Measurements from ENCODE around the gene NRF1. TPM values are rescaled to one million over a fixed set of nuclear protein-coding genes. Genes with fewer than 3 reads are reported as not detected.

The NRF1 gene
- total and polyA plus RNA-seq, 9 donors, result 11.5 to 33.5 (median 21.7) TPM

DNA sequence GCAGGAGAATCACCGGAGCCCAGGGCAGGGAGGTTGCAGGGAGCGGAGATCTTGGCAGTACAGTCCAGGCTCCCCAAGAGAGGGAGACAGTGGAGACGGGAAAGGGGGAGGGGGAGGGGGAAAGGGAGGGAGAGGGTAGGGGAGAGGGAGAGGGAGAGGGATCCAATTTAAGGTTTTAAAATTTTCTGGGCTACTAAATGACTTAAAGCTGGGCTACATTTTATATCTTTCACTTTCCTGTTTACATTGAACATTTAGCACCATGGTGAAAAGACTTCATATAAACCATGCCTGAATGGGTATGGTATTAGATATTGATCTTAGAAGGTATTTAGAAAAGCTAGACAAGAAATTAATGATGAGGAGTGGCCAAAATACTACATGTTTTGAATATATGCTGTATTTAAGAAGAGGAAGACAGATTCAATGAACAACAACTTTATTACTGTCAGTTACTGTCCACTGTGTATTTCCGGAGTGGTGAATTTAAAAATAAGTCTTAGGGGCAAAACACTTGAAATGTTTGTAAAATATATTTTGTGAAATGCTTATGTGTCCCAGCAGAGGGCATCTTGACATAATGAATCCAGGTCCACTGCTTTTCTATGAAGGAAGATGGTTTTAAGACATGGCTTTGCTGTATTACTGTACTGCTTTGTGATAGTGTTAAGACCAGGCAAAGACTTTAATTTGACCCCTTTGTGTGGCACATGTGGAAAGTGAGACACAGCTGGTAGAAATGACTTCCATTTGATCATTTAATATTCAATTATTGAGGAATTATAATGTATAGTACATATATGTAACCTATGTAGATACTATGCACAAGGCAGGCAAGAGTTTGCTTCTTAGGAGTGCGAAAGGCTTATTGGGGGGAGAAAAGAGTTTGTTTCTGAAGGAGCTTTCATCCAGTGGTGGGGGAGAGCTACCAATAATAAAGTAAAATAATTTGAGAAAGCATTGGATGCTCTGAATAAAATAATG, 52.8 kb downstream of the NRF1 start:
- Histone ChIP-seq H3K27me3 (no peaks in the 10 kb centered on the region), H3K9me3 (peaks cover 0 to 4% of the 10 kb centered on the region in 2 donors), H3K36me3 (no peaks in the 10 kb centered on the region), H3K4me1 (ENCODE audit: insufficient read depth) (peaks cover 3% of the 10 kb centered on the region), H3K27ac (no peak overlapping the region), H3K4me3 (no peak overlapping the region)
- no peak for DNase-seq
- 54 to 69% (median 65%) methylated on average over 5 of the region's 5 CpGs for WGBS, 3 donors
- TF ChIP-seq POLR2A (IDR thresholded peaks at IDR 0.05) (no peak), EP300 (IDR thresholded peaks at IDR 0.05) (no peak)
- TF ChIP-seq, protein P1, sequence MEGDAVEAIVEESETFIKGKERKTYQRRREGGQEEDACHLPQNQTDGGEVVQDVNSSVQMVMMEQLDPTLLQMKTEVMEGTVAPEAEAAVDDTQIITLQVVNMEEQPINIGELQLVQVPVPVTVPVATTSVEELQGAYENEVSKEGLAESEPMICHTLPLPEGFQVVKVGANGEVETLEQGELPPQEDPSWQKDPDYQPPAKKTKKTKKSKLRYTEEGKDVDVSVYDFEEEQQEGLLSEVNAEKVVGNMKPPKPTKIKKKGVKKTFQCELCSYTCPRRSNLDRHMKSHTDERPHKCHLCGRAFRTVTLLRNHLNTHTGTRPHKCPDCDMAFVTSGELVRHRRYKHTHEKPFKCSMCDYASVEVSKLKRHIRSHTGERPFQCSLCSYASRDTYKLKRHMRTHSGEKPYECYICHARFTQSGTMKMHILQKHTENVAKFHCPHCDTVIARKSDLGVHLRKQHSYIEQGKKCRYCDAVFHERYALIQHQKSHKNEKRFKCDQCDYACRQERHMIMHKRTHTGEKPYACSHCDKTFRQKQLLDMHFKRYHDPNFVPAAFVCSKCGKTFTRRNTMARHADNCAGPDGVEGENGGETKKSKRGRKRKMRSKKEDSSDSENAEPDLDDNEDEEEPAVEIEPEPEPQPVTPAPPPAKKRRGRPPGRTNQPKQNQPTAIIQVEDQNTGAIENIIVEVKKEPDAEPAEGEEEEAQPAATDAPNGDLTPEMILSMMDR (IDR thresholded peaks at IDR 0.05), result no peak
- intact Hi-C loops (cut with DNase I), result no loop called here

DNA sequence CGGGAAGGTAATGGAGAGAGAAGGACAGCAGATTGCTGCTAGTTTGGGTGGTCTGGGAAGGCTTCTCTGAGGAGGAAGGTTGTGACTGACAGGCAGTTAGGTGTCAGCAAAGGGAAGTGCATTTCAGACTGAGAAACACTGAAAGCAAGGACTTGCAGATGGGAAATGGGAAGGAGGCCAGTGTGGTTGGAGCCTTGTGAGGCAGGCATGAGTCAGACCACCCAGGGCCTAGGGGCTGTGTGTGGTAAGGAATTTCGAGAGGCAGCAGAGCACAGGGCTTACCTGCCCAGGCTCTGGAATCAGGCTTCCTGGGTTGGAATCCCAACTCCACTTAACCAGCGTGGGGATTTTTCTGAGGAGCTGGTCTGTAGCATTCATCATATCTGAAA, 53.5 kb downstream of the NRF1 start:
- no peaks in the 10 kb centered on the region for H3K36me3 ChIP-seq
- DNase-seq, result peak in 4 of 5 donors; percentile 28 to 36 (median 34)
- intact Hi-C loops (cut with DNase I), result no loop called here
- H3K27ac ChIP-seq, result no peak overlapping the region
- H3K4me1 ChIP-seq (ENCODE audit: insufficient read depth), result peaks cover 5% of the 10 kb centered on the region
- no peak overlapping the region for H3K4me3 ChIP-seq
- H3K27me3 ChIP-seq, result no peaks in the 10 kb centered on the region
- TF ChIP-seq EP300 (IDR thresholded peaks at IDR 0.05), result no peak
- TF ChIP-seq, protein P1 (IDR thresholded peaks at IDR 0.05), result no peak
- TF ChIP-seq POLR2A (IDR thresholded peaks at IDR 0.05), result no peak
- WGBS, 3 donors, result 59 to 67% (median 63%) methylated on average over 3 of the region's 3 CpGs
- peaks cover 0 to 4% of the 10 kb centered on the region in 2 donors for H3K9me3 ChIP-seq

DNA sequence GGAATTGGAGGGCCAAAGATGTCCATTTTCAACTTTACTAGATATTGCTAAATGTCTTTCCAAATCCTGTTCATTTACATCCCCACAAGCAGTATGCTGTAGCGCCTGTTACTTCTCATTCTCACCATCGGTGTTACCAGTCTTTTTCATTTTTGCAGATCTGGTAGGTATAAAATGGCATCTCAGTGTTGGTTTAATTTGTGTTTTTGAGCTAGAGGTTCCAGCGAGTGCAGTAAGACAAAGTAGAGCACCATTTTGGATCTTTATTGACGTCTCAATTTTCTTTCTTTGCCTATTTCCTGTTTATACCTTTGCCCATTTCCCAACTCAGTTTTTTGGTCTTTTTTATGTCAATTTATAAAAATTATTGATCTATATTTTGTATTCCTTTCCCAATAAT, 55.6 kb downstream of the NRF1 start:
- WGBS, 3 donors, result 97 to 99% (median 98%) methylated on average over 4 of the region's 4 CpGs
- H3K4me1 ChIP-seq (ENCODE audit: insufficient read depth), result peaks cover 5% of the 10 kb centered on the region
- intact Hi-C loops (cut with DNase I), result no loop called here
- TF ChIP-seq, protein P1 (IDR thresholded peaks at IDR 0.05), result no peak
- TF ChIP-seq EP300 (IDR thresholded peaks at IDR 0.05) (no peak), POLR2A (IDR thresholded peaks at IDR 0.05) (no peak)
- no peaks in the 10 kb centered on the region for H3K9me3 ChIP-seq
- H3K36me3 ChIP-seq, result no peaks in the 10 kb centered on the region
- H3K27ac ChIP-seq, result no peak overlapping the region
- H3K27me3 ChIP-seq, result no peaks in the 10 kb centered on the region
- DNase-seq, result no peak
- H3K4me3 ChIP-seq, result no peak overlapping the region

DNA sequence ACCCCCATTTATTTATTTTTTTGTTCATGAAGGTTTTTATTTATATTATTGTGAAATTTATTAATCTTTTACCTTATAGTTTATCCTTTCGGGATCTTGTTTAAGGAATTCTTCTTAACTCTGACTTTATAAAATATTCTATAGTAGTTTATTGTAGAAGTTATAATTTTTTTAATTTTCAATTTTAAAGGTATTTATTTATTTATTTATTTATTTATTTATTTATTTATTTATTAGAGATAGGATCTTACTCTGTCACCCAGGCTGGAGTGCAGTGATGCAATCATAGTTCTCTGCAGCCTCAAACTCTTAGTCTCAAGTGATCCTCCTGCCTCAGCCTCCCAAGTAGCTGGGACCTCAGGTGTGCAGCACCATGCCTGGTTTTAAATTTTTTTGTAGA, 56.0 kb downstream of the NRF1 start:
- H3K36me3 ChIP-seq, result no peaks in the 10 kb centered on the region
- H3K4me1 ChIP-seq (ENCODE audit: insufficient read depth), result peaks cover 5% of the 10 kb centered on the region
- TF ChIP-seq EP300 (IDR thresholded peaks at IDR 0.05), result no peak
- TF ChIP-seq POLR2A (IDR thresholded peaks at IDR 0.05), result no peak
- TF ChIP-seq, protein P1 (IDR thresholded peaks at IDR 0.05), result no peak
- H3K27me3 ChIP-seq, result no peaks in the 10 kb centered on the region
- no peaks in the 10 kb centered on the region for H3K9me3 ChIP-seq
- no peak overlapping the region for H3K4me3 ChIP-seq
- 96 to 100% (median 98%) methylated on average over 1 of the region's 1 CpG for WGBS, 3 donors
- intact Hi-C loops (cut with DNase I), result no loop called here
- DNase-seq, result no peak
- H3K27ac ChIP-seq, result no peak overlapping the region

Data from ovary (tissue), 9 donors.